ENCODE results near the gene GOLGA8B.
"Not testable (repeated sequence)": the region's sequence is repeated elsewhere in the genome, so short reads cannot be mapped to it uniquely, and the experiment has no call there.

The GOLGA8B gene

GRCh38 chr15:34543860-34544649 lies 39.4 kb downstream of the GOLGA8B start:
- not testable (repeated sequence) for H3K4me1 ChIP-seq (ENCODE audit: control insufficient read depth, insufficient read depth, low read length); H3K27me3 ChIP-seq (ENCODE audit: control insufficient read depth, insufficient read depth, low read length); H3K9me3 ChIP-seq (ENCODE audit: control insufficient read depth, insufficient read depth, low read length); H3K9ac ChIP-seq (ENCODE audit: low read depth, low read length); H3K36me3 ChIP-seq (ENCODE audit: control insufficient read depth, insufficient read depth, low read length); H3K4me3 ChIP-seq (ENCODE audit: low read depth, low read length)

DNA sequence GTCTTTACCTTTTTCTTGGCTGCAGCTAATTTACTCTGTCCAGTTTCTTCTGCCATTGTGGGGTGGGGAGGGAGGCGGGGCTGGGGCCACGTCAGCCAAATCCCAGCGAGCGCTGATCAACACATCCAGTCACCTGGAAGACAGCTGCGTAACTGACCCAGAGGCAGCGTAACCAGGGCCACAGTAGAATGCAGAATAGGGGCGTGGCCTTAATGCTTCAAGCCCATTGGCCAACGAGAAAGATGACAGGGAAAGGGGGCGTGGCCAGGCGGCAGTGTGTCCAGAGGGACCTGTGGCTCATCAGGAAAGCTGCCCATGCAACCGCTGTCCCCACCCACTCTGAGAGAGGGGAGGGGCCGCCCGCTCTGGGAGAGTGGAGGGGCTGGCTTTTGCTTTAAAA lies 47.6 kb downstream of the GOLGA8B start:
- H3K36me3 ChIP-seq (ENCODE audit: control insufficient read depth, insufficient read depth, low read length); H3K4me3 ChIP-seq (ENCODE audit: low read depth, low read length); H3K4me1 ChIP-seq (ENCODE audit: control insufficient read depth, insufficient read depth, low read length); H3K27me3 ChIP-seq (ENCODE audit: control insufficient read depth, insufficient read depth, low read length); H3K9ac ChIP-seq (ENCODE audit: low read depth, low read length); H3K9me3 ChIP-seq (ENCODE audit: control insufficient read depth, insufficient read depth, low read length): not testable (repeated sequence)
